ENCODE data around the gene ATP5MK.

Gene ATP5MK

GRCh38 chr10:103382769-103383168 lies 13.5 kb downstream of the ATP5MK start:
- no peaks in the 10 kb centered on the region for H3K4me1 ChIP-seq (ENCODE audit: control insufficient read depth, low read length)
- TF ChIP-seq CTCF (IDR thresholded peaks at IDR 0.05; ENCODE audit: low read depth, low read length, poor library complexity, severe bottlenecking): no peak
- no peak for TF ChIP-seq EZH2phosphoT487 (IDR thresholded peaks at IDR 0.05; ENCODE audit: borderline replicate concordance, low read length)
- no peak overlapping the region for H3K4me2 ChIP-seq (ENCODE audit: low read length)
- no peak overlapping the region for H3K4me3 ChIP-seq (ENCODE audit: low read length)
- H3K79me2 ChIP-seq (ENCODE audit: control insufficient read depth, low read length): peaks cover 2% of the 10 kb centered on the region
- H3F3A ChIP-seq (ENCODE audit: control insufficient read depth, insufficient read depth): peaks cover 14% of the 10 kb centered on the region; the same call in 1 of the 2 replicates
- H4K20me1 ChIP-seq (ENCODE audit: control insufficient read depth, insufficient read depth, low read depth, low read length): peaks cover under 1% of the 10 kb centered on the region; the same call in 1 of the 2 replicates
- H3K9me2 ChIP-seq (replicated peaks; ENCODE audit: control insufficient read depth, low read length): no peaks in the 10 kb centered on the region
- H3K9me3 ChIP-seq (ENCODE audit: control insufficient read depth, insufficient read depth, low read length): no peaks in the 10 kb centered on the region
- H3K36me3 ChIP-seq (ENCODE audit: control insufficient read depth, low read length): peaks cover 74% of the 10 kb centered on the region
- H3K27ac ChIP-seq (ENCODE audit: low read depth, low read length): no peak overlapping the region
- no peaks in the 10 kb centered on the region for H3K27me3 ChIP-seq (ENCODE audit: control insufficient read depth, low read length)

GRCh38 chr10:103374263-103374662 lies 22.0 kb downstream of the ATP5MK start:
- TF ChIP-seq EZH2phosphoT487 (IDR thresholded peaks at IDR 0.05; ENCODE audit: borderline replicate concordance, low read length) (no peak), CTCF (IDR thresholded peaks at IDR 0.05; ENCODE audit: low read depth, low read length, poor library complexity, severe bottlenecking) (no peak)
- Histone ChIP-seq H3K79me2 (ENCODE audit: control insufficient read depth, low read length) (peaks cover 54% of the 10 kb centered on the region), H3K9me2 (replicated peaks; ENCODE audit: control insufficient read depth, low read length) (no peaks in the 10 kb centered on the region), H4K20me1 (ENCODE audit: control insufficient read depth, insufficient read depth, low read depth, low read length) (no peaks in the 10 kb centered on the region; the same call in 1 of the 2 replicates), H3F3A (ENCODE audit: control insufficient read depth, insufficient read depth) (no peaks in the 10 kb centered on the region), H3K4me1 (ENCODE audit: control insufficient read depth, low read length) (peaks cover 17% of the 10 kb centered on the region), H3K27ac (ENCODE audit: low read depth, low read length) (no peak overlapping the region), H3K9me3 (ENCODE audit: control insufficient read depth, insufficient read depth, low read length) (no peaks in the 10 kb centered on the region), H3K4me3 (ENCODE audit: low read length) (no peak overlapping the region), H3K27me3 (ENCODE audit: control insufficient read depth, low read length) (no peaks in the 10 kb centered on the region), H3K36me3 (ENCODE audit: control insufficient read depth, low read length) (peaks cover 69% of the 10 kb centered on the region), H3K4me2 (ENCODE audit: low read length) (no peak overlapping the region)

- H3K9me3 ChIP-seq (ENCODE audit: control insufficient read depth, insufficient read depth, low read length): no peaks in the 10 kb centered on the region
- H3K9me2 ChIP-seq (replicated peaks; ENCODE audit: control insufficient read depth, low read length): no peaks in the 10 kb centered on the region
- no peaks in the 10 kb centered on the region; the same call in 1 of the 2 replicates for H4K20me1 ChIP-seq (ENCODE audit: control insufficient read depth, insufficient read depth, low read depth, low read length)
- H3K4me3 ChIP-seq (ENCODE audit: low read length): no peak overlapping the region
- H3K36me3 ChIP-seq (ENCODE audit: control insufficient read depth, low read length): peaks cover 62% of the 10 kb centered on the region
- no peak overlapping the region for H3K4me2 ChIP-seq (ENCODE audit: low read length)
- peaks cover 60% of the 10 kb centered on the region for H3K79me2 ChIP-seq (ENCODE audit: control insufficient read depth, low read length)
- no peak for TF ChIP-seq EZH2phosphoT487 (IDR thresholded peaks at IDR 0.05; ENCODE audit: borderline replicate concordance, low read length)
- TF ChIP-seq CTCF (IDR thresholded peaks at IDR 0.05; ENCODE audit: low read depth, low read length, poor library complexity, severe bottlenecking): no peak
- peaks cover 21% of the 10 kb centered on the region for H3K4me1 ChIP-seq (ENCODE audit: control insufficient read depth, low read length)
- H3F3A ChIP-seq (ENCODE audit: control insufficient read depth, insufficient read depth): no peaks in the 10 kb centered on the region
- H3K27ac ChIP-seq (ENCODE audit: low read depth, low read length): no peak overlapping the region
- no peaks in the 10 kb centered on the region for H3K27me3 ChIP-seq (ENCODE audit: control insufficient read depth, low read length)
These were observed 22.7 kb downstream of the ATP5MK start for GRCh38 chr10:103373544-103373943.

Measured in DOHH2 (cell line).